KBM-7 (cell line): Measurements from ENCODE around the gene RAB40A.
"Not testable (repeated sequence)": the region's sequence is repeated elsewhere in the genome, so short reads cannot be mapped to it uniquely, and the experiment has no call there.

Experiments
- DNase-seq: peaks from one replicate; pipeline ENCODE4 v3.0.0-alpha.2; 2015
- in situ Hi-C: fragments of 300-500 bp; cut with MboI; formaldehyde crosslinking; loops from 2 replicates; pipeline ENCODE4 v1.14.3; 2020; ENCODE audit warnings: low sequenced_read_pairs, low pct_unique_long_range_greater_than_20kb, mixed read lengths

Gene RAB40A

GRCh38 chrX:103531002-103531401 lies 11.7 kb upstream of the RAB40A start:
- in situ Hi-C loops: loop anchor here (25.0 kb wide), 1 partner anchor 281 kb away; no protein-coding TSS in a partner anchor
- no peak for DNase-seq

GRCh38 chrX:103530545-103530944 lies 11.3 kb upstream of the RAB40A start:
- in situ Hi-C loops: loop anchor here (25.0 kb wide), 1 partner anchor 282 kb away; no protein-coding TSS in a partner anchor

GRCh38 chrX:103529550-103529949 lies 10.3 kb upstream of the RAB40A start:
- DNase-seq: no peak
- in situ Hi-C loops: loop anchor here (25.0 kb wide), 1 partner anchor 283 kb away; no protein-coding TSS in a partner anchor

More at GRCh38 chrX:103530545-103530944, 11.3 kb upstream of the RAB40A start:
- no peak for DNase-seq

- no peak for DNase-seq
- in situ Hi-C loops: loop anchor here (25.0 kb wide), 1 partner anchor 288 kb away; no protein-coding TSS in a partner anchor
These were observed 5.5 kb upstream of the RAB40A start for GRCh38 chrX:103524747-103525146.

GRCh38 chrX:103523605-103524004 lies 4.3 kb upstream of the RAB40A start:
- in situ Hi-C loops: no loop called here
- DNase-seq: no peak

GRCh38 chrX:103520386-103520785 lies 1.1 kb upstream of the RAB40A start:
- in situ Hi-C loops: no loop called here
- no peak for DNase-seq

- no peak for DNase-seq
- in situ Hi-C loops: no loop called here
These were observed 718 bp downstream of the RAB40A start for GRCh38 chrX:103518571-103518970.

GRCh38 chrX:103517246-103517645 lies 2.0 kb downstream of the RAB40A start:
- no peak for DNase-seq
- in situ Hi-C loops: no loop called here

GRCh38 chrX:103513476-103514108 lies 5.7 kb downstream of the RAB40A start:
- DNase-seq: no peak
- in situ Hi-C loops: no loop called here

- DNase-seq: no peak
These were observed 6.2 kb downstream of the RAB40A start for GRCh38 chrX:103513067-103513466.

GRCh38 chrX:103510031-103510430 lies 9.3 kb downstream of the RAB40A start:
- DNase-seq: no peak
- in situ Hi-C loops: no loop called here

More at GRCh38 chrX:103513067-103513466, 6.2 kb downstream of the RAB40A start:
- in situ Hi-C loops: no loop called here

GRCh38 chrX:103503853-103504207 lies 15.5 kb downstream of the RAB40A start:
- in situ Hi-C loops: no loop called here
- DNase-seq: no peak

GRCh38 chrX:103503163-103503852 lies 16.0 kb downstream of the RAB40A start:
- in situ Hi-C loops: no loop called here

GRCh38 chrX:103498786-103499185 lies 20.5 kb downstream of the RAB40A start:
- in situ Hi-C loops: no loop called here
- DNase-seq: no peak

More at GRCh38 chrX:103503163-103503852, 16.0 kb downstream of the RAB40A start:
- DNase-seq: no peak

GRCh38 chrX:103495786-103496185 lies 23.5 kb downstream of the RAB40A start:
- in situ Hi-C loops: no loop called here
- no peak for DNase-seq

GRCh38 chrX:103493578-103493977 lies 25.7 kb downstream of the RAB40A start:
- DNase-seq, in situ Hi-C loops: not testable (repeated sequence)

- in situ Hi-C loops: not testable (repeated sequence)
- DNase-seq: peak; percentile 76
These were observed 29.6 kb downstream of the RAB40A start for GRCh38 chrX:103489733-103490132.

GRCh38 chrX:103488794-103489193 lies 30.5 kb downstream of the RAB40A start:
- no peak for DNase-seq
- in situ Hi-C loops: no loop called here

- DNase-seq: peak; percentile 26
- in situ Hi-C loops: no loop called here
These were observed 31.0 kb downstream of the RAB40A start for GRCh38 chrX:103488332-103488731.

- in situ Hi-C loops: no loop called here
- no peak for DNase-seq
These were observed 35.6 kb downstream of the RAB40A start for GRCh38 chrX:103483720-103484119.
